HG03039 (cell line): ENCODE measurements around the gene TUFT1.
"Not testable (repeated sequence)": the region's sequence is repeated elsewhere in the genome, so short reads cannot be mapped to it uniquely, and the experiment has no call there.

Experiments used
- ATAC-seq: cut with Tn5 transposase; IDR thresholded peaks from one replicate; pipeline ENCODE4 v1.9.1; 2021; ENCODE audit warnings: mild to moderate bottlenecking, moderate library complexity; ENCODE audit not compliant: unreplicated experiment

TUFT1 gene

DNA sequence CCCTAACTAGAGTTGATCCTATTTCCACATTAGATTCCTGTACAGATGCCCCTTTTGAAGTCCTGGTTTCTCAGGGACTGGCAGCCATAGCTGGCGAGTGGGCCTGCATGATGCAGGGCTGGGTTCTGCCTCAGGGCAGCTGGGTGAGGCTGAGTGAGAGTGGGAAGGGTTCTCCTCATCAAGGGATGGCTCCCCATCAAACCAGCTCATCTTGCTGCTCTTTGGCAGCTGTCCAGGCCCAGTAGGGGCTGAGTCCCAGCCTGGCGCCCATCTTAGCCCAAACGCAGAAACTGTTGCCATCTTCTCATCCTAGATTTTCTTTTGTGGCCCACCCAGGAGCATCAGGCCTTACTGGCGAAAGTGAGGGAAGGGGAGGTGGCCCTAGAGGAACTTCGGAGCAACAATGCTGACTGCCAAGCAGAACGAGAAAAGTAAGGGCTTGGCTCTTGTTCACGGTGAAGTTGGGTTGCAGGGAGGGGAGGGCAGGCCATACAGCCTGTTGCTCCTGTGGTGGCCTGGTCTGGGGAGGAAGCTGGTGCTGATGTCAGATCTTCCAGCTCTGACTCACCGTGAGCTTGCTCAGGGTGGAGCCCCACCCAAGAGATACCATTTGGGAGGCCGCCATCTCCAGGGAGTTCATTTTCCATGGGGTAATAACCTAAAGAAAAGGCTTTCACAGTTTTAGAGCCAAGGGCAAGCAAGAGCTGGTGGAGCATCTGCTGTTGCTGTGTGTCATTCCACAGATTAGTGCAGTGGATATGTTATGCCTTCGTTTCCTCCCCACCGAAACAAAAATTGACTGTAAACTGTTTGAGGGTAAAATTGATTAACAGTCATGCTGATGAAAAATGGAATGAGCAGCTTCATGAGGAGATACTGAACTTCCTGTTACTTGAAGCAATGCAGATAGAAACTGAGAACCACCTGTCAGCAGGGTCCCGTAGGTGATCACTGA is 34.7 kb downstream of the TUFT1 start:
- ATAC-seq, result no peak

GRCh38 chr1:151577173-151577572 is 37.1 kb downstream of the TUFT1 start:
- ATAC-seq, result no peak

GRCh38 chr1:151578941-151579340 is 38.8 kb downstream of the TUFT1 start:
- ATAC-seq, result no peak

DNA sequence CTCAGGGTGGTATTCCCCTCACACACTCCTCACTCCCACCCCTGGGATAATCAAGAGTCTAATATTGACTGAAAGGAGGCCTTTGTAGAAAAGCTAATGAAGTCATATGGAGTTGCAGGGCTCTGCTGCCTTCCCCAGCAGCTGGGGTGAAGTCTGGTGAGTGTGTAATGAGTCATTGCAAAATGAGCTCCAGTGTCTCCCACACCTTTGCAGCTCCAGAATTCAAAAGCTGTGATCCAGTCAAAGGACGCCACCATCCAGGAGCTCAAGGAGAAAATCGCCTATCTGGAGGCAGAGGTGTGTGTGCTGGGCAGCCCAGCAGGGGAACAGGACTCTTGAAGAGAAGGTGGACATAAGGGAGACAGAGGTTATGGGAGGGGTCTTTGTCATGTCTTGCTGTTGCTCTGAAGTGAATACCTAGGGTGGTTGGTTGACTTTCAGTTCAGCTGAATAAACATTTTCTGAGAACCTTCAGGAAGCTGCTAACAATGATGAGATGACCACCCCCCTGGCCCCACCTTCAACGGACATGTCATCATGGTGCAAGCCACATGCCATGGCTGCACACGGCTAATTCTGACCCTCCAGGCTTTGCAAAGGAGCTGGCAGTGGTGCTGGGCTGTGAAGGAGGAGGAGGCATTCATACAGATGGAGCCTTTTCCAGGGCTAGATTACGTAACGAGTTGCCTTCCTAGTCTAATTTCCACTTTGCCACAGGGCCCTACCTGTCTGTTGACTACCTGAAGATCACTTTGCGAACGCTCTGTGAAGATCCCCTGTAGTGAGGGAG is 39.5 kb downstream of the TUFT1 start:
- ATAC-seq, result no peak

DNA sequence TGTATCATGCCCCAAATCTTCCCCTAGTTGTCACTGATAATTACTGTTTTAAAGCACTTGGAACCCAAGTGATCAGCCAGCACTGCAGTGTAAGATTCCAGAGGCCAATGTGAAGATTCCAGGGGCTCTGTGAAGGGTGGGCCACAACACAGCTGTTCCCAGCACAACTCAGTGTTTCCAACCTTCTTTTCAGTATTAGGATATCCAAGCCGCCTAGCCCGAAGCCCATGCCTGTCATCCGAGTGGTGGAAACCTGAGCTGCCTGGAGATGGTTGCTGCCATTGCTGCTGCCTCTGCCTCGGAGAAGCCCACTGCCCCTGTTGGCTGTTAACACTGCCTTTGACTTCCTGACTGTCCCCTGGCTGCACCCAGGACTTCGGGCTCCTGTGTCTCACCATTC is 41.3 kb downstream of the TUFT1 start:
- no peak for ATAC-seq

- ATAC-seq, result no peak
Measured at GRCh38 chr1:151581921-151582320, 41.8 kb downstream of the TUFT1 start.

GRCh38 chr1:151583796-151584195 is 43.7 kb downstream of the TUFT1 start:
- no peak for ATAC-seq

DNA sequence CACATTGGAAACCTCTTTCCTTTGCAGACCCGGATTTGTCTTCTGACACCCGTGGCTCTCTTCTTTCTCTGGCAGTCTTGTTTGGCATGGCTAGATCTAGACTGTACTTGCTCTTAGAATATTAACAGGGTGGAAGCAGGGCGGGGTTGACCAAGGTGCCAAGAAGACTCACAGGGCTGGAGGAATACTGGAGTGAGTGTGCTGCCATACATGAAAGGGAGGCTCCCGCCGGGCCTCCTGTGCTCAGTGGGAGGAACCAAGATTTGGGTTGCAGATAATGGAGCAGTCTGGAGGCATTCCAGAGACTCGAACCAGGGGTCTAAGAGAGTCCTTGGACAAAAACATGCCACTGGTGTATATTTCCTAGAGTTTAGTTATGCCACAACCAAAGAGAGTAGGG is 44.2 kb downstream of the TUFT1 start:
- no peak for ATAC-seq

DNA sequence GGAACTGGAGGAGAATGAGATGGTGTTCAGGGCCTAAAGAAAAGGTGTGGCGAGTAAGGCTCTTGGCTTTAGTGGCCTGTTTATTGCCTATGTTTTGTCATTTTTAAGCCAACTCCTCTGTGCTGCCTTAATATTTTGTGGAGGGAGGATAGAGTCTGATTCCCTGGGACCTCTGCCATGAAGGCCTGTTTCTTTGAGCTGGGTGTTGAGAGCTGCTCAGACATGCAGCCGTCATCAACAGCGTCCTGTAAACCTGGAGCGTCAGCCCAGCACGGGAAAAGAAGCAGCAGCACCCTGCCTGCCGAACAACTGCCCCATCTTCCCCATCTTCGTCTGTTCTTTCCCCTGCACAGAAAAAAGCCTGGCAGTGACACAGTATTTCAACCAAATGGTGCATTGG is 44.7 kb downstream of the TUFT1 start:
- ATAC-seq, result no peak

DNA sequence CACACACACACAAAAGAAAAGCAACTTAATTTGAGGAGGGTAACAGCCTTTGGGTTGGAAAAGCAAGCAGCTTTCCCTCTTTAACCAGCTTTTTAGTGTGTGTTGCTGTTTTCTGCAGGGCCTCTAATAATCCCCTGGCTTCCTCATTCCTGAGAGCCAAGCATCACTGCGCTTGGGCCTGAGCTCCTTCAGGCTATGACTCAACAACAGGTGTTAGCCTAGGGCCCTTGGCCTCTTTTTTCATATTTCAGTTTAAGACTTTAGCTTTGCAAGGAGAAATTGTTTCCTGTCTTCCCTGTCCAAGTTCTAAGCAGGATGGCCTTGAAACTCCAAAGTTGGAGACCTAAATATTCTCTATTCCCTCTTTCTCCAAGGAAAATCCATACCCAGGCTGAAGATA is 45.5 kb downstream of the TUFT1 start:
- ATAC-seq, result no peak

DNA sequence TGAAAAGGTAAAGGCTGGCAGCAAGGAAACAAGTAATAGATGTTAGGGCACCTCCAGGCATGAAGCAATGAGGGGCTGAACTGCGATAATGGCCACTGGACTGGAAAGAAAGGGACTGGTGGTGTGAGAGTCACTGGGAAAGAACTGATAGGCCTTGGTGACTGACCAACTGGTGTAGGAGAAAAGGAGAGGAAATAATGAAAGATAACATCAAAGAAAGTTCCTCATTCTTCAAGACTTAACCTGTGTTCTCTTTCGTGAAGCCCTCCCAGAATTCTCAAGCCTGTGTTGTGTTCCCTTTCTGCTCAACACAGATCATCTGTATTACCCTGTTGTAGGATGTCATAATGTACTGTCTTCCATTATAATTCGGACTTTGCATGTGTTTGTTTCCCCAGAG is 50.9 kb downstream of the TUFT1 start:
- ATAC-seq, result no peak

GRCh38 chr1:151593730-151594129 is 53.6 kb downstream of the TUFT1 start:
- ATAC-seq, result no peak

GRCh38 chr1:151594143-151594625 is 54.1 kb downstream of the TUFT1 start:
- no peak for ATAC-seq

GRCh38 chr1:151596166-151596953 is 56.3 kb downstream of the TUFT1 start:
- ATAC-seq, result no peak

DNA sequence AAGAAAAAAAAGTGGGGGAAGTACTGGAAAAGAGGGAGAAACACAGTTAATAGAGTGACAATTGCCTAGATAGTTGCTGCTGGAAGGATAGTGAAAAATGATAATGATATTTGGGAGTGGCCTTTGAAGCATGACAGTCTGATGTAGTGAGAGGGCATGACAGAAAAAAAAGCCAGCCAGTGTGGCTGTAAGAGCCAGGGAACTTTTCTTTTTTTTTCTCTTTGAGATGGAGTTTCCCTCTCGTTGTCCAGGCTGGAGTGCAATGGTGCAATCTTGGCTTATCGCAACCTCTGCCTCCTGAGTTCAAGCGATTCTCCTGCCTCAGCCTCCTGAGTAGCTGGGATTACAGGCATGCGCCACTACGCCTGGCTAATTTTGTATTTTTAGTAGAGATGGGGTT is 62.4 kb downstream of the TUFT1 start:
- ATAC-seq, result not testable (repeated sequence)

GRCh38 chr1:151604291-151604690 is 64.2 kb downstream of the TUFT1 start:
- no peak for ATAC-seq

DNA sequence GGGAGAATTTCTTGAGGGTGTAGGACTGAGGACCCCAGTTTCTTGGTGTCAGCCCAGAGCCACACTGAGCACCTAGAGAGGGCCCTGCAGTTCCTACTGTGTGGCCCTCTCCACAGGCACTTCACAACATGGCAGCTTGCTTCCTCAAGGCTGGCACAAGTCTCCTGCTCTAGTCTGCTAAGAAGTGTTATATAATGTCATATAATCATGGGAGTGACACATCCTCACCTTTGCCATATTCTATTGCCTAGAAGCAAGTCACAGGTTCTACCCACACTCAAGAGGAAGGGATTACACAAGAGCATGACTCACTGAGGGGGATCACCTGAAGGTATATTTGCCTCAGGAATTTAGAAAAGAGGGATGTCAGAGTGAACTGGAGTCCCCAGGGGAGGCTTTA is 66.3 kb downstream of the TUFT1 start:
- no peak for ATAC-seq

GRCh38 chr1:151606857-151607256 is 66.7 kb downstream of the TUFT1 start:
- no peak for ATAC-seq

DNA sequence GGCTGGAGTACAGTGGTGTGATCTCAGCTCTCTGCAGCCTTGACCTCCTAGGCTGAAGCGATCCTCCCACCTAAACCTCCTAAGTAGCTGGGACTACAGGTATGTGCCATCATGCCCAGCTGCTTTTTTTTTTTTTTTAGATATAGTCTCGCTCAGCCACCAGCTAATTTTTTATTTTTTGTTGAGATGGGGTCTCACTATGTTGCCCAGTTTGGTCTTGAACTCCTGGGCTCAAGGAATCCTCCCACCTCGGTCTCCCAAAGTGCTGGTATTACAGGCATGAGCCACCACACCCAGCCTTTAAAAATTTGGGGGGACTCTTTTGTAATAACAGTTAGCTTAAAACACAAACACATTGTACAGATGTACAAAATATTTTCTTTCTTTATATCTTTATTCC is 70.0 kb downstream of the TUFT1 start:
- no peak for ATAC-seq

DNA sequence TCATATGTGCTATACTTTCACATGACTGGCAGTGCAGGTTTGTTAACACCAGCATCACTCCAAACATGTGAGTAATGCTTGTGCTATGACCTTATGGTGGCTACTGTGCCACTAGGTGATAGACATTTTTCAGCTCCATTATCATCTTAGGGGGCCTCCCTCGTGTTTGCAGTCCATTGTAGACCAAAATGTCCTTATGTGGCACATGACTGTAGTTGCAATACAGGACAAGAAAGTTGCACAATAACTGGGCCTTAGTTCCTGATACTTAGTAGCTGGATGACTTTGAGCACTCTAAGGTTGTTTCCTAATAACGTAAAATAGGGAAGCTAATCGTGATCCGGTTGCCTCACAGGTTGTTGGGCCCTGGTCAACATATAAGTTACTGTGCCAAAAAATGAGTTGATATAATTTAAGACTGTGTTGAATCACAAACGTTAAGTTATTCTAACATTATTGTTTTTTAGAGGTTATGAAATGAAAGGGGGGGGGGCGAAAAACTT is 71.2 kb downstream of the TUFT1 start:
- no peak for ATAC-seq
